Transverse colon (tissue), 4 donors: ENCODE measurements around the gene SOD2.

Experiments used
- POLR2A ChIP-seq: fragments of 450-650 bp; IDR thresholded peaks from one replicate; pipeline ENCODE4 v1.6.1; 2016; ENCODE audit warnings: antibody characterized with exemption, mild to moderate bottlenecking, moderate library complexity
- POLR2AphosphoS5 ChIP-seq, 3 donors: sonication (generic); formaldehyde crosslinking; IDR thresholded peaks; one replicate each; pipeline ENCODE4 v1.6.1; 2016; ENCODE audit warnings: antibody characterized with exemption in 3 of 3
- TF ChIP-seq, protein P1 (sequence below), 5 experiments: fragments of 200-600 bp in 3 of 5; fragments of 450-650 bp in 2 of 5; sonication (generic) in 3 of 5; IDR thresholded peaks; 1 replicate in 2 of 5; 2 replicates in 3 of 5; pipeline ENCODE4 v1.5.1; 2016 to 2017; ENCODE audit warnings: antibody characterized with exemption in 5 of 5, inconsistent platforms in 3 of 5, mild to moderate bottlenecking in 2 of 5, moderate library complexity in 1 of 5

GRCh38 chr6:159687341-159687740, 5.7 kb downstream of the SOD2 start:
- TF ChIP-seq POLR2A, result no peak
- TF ChIP-seq, protein P1, sequence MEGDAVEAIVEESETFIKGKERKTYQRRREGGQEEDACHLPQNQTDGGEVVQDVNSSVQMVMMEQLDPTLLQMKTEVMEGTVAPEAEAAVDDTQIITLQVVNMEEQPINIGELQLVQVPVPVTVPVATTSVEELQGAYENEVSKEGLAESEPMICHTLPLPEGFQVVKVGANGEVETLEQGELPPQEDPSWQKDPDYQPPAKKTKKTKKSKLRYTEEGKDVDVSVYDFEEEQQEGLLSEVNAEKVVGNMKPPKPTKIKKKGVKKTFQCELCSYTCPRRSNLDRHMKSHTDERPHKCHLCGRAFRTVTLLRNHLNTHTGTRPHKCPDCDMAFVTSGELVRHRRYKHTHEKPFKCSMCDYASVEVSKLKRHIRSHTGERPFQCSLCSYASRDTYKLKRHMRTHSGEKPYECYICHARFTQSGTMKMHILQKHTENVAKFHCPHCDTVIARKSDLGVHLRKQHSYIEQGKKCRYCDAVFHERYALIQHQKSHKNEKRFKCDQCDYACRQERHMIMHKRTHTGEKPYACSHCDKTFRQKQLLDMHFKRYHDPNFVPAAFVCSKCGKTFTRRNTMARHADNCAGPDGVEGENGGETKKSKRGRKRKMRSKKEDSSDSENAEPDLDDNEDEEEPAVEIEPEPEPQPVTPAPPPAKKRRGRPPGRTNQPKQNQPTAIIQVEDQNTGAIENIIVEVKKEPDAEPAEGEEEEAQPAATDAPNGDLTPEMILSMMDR (IDR thresholded peaks at IDR 0.05), result no peak
- no peak for TF ChIP-seq POLR2AphosphoS5 (IDR thresholded peaks at IDR 0.05)
